NCI-H774 (cell line): ENCODE measurements around the gene CAPN12.

Source experiments
- DNase-seq: peaks from one replicate; lab custom pipeline; 2025; lab: John Stamatoyannopoulos, UW

Gene CAPN12

DNA sequence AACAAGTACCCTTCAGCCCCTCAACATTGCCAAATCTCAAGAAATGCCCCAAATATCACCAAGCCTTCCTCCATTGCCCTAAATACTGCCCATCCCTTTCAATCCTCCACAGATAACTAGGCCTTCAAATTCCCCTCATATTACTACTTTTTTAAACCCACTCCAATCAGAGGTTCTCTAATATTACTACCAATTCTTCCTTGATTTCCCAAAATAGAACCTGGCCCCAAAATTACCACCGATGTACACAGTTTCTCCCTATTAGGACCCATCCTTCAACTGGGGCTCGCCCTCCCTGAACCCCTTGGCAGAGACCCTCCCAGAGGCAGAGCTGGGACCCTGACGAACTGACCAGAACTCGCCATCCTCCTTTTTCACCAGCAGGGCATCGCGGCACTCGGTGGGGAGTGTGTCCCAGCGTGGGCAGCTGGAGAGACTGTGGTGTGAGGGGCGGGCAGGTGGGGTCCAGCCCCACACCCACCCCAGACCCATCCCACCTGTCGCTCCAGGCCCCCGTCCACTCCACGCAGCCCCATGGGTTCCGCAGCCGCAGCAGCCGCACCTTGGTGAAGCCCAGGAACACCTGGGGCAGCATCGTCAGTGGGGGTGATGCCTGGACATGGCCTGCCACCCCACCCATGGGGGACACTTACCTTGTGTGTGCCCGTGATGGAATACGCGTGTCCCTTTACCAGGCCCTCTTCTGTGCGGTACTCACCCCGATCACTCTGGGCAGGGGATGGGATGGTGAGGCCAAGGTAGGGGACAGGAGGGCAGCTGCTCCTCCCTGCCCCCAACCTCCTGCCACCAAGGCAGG, 6.1 kb downstream of the CAPN12 start:
- no peak for DNase-seq

DNA sequence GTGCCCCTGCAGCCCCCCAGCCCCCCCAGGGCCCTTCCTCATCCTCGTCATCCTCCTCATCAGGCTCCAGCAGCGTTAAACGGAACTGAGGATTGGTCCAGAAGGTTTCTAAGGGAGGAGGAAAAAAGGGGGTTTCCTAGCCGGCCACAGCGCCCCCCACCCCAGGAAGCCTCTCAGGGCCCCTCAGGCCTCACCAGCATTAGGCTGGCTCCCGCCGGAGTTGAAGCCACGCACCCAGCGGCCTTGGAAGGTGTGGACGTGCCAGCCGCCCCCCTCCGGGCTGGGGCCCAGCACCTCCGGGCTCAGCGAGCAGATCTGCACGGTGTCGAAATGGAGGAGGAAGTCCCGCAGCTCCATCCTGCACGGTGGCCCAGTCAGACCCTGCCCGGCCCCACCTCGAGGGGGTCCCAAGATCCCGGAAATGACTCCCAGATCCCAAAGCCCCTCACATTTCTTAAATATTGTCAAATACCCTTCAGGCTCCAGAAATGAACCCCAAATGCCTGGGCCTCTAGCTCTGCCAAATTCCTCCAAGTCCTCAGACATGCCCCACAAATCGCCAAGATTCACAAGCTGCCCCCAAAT, 6.9 kb downstream of the CAPN12 start:
- no peak for DNase-seq

DNA sequence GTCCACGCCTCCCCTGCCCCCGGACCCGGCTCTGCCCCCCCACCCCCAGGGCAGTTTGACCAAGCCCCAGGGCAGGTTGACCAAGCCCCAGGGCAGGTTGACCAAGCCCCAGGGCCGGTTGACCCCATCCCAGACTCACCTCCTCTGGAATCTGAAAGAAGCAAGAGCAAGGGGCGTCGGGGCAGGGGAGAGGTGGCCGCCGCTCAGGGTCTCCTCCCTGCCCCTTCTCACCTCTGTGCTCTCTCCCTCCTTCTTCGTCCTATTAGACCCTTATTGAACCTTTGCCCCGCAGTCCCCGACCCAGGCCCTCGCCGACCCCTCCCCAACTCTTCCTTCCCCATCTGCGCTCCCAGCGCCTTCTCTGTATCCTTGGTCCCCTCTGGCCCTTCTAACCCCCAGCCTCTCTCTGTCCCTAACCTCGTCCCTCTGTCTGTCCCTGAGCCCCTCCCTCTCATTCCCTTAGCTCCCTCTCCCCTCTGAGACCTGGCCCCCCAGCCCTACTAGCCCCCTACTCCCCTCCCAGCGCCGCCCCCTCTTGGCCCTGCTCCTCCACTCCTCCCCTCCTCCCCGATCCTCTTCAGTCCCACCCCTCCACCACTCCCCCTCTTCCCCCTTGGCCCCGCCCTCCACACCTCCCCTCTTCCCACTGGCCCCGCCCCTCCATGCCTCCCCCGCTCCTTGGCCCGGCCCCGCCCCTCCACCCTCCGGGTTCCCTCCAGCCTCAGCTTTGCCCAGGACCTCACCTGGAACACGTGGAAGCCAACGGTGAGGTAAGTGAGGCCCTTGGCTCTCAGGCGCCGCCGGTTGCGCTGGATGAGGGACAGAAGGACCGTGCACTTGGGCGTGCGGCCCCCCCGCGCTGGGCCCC, 7.6 kb downstream of the CAPN12 start:
- DNase-seq = peak; percentile 46

DNA sequence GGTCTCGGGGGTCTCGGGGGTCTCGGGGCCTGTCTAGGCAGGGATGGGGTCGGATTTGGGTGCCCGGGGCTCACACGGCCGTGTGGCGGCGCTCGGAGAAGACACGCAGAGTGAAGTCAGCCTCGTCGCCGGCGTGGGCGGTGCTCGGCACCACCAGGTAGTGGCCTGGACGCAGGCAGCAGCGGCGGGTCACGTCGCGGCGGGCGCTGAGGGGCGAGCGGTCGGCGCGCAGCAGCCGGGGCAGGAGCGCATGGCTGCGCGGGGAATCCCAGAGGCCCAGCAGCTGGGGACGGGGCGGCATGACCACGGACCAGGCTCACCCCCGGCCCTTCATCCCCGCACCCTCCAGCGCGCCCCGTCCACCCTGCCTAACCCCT, 8.2 kb downstream of the CAPN12 start:
- peak; percentile 34 for DNase-seq

DNA sequence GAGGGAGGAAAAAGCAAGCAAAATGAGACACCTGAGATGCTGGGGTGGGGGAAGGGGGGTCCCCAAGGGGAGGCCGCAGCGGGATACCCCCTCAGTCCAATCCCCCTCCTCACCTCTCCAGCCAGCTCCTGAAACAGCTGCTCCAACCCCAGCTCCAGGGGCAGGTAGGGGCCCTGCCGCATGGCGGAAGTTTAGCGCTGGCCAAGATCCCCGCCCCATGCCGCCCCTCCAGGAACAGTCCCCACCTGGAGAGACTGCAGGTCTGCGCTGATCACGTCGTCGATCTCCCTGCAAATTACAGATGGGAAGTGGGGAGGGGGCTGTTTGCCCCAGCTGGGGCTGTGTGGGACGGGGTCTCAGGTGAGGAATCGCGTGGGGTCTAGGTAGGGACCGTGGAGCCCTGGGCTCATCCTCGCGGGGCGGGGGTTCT, 9.0 kb downstream of the CAPN12 start:
- DNase-seq = peak; percentile 16

DNA sequence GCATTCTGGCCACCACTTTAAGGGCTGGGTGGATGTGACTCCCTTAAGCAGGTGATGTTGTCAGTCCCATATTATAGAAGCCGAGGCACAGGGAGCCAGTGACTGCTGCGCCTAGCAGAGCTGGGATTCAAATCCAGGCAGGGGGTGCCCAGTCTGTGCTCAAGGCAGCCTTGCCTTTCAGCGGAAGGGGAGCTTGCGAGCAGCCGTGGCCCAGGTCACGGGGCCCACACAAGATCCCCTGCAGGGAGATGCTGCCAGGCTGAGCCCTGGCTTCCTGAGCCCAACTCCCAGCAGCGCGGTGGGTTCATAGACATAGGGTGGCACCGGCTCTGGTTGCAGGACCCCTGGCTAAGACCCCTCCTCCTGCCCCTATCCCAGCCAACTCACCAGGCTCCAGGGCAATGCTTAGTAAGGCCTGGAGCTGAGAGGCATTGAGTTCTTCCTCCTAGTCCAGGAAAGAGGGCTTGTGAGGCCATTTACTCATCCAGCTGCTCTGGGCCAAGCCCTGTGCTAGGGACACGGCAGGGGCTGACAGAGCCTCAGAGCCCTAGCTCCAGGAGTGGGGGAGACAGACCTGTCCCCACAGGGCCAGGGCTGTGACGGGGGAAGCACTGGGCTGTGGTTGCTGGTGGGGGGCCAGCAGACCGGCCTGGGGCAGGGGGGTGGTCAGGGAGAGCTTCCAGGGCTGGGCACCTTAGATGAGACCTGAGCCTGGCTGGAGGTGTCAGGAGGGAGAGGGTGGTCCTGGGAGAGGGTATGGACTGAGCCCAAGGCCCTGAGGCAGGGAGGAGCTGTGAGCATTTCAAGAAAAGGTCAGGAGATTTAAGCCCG, 9.6 kb downstream of the CAPN12 start:
- no peak for DNase-seq

DNA sequence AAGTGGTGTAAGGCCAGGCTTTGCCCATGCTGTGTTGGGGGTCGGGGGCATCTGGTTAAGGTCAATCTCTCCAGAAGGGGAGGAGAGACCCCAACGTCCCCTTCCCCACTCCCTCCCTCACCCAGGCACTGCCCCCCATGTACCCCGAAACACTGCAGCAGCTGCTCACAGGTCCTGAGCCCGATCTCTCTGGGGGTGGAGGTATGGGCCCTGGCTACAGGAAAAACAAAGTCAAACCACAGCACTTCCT, 10.2 kb downstream of the CAPN12 start:
- DNase-seq = no peak

DNA sequence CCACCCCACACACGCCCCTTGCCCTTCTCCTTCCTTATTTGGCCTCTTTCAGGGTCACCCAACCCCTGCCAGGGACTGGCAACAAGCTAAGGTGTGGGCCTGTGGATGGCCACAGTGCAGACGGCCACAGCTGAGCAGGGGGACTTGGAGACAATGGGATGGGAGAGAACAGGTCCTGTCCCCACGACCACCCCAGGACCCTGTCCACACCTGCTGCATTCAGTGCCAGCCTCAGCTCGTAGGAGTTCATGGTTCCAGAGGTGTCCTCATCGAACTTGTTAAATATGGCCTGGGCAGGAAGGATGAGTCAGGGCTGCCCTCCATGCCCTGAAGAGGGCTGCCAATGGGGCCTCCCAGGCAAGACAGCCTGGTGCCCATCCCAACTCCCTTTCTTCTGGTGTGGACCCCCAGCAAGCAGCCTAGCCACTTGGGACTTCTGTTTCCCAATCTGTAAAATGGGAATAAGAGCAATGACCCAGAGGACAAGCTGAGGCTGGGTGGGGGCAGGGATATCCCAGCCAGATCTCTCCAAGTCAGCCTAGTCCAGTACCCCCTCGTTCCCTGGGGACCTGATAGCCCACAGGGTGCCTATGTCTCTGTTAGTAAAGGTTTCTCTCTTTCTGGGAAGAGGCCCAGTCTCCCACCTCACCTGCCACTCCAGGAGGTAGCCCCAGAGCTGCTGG, 10.6 kb downstream of the CAPN12 start:
- no peak for DNase-seq

DNA sequence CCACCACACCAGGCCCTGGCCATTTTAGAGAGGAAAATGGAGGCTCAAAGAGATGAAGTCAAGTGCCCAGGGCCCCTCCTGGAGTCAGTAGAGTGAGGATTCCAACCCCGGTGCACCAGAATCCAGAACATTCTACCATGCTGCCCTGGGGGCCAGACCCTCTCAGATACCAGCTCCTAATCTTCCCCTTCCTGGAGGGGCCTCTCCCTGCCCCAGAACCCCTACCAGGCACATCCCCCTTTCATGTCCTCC, 11.1 kb downstream of the CAPN12 start:
- DNase-seq = no peak

DNA sequence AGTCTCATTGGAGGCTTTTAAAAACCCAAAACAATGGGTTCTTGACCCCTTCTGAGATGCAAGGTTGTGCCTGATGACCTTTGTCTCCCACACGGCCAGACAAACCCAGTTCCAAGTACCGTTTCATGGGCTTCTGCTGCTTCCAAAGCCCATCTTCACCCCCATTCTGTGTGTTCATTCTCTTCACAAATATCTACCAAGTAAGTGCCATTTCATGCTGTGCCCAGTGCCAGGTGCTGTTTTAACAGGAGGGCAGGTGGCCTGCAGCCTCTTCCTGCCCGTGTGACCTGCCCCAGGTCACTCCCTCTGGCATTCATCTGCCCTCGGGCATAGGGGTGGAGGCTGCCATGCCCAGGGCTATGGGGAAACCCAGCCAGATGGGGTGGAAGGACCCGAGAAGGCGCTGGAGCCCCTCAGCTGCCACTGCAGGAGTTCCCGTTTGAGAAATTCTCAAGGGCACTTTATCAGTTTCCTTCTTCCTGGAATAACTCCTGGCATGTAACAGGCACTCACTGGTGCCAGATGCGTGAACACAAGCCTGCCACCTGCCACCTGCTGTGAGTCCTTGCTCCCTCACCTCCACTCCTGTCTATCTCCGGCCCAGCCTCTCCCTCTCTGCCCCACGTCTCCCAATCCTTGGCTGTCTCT, 12.5 kb downstream of the CAPN12 start:
- DNase-seq = peak; percentile 55

DNA sequence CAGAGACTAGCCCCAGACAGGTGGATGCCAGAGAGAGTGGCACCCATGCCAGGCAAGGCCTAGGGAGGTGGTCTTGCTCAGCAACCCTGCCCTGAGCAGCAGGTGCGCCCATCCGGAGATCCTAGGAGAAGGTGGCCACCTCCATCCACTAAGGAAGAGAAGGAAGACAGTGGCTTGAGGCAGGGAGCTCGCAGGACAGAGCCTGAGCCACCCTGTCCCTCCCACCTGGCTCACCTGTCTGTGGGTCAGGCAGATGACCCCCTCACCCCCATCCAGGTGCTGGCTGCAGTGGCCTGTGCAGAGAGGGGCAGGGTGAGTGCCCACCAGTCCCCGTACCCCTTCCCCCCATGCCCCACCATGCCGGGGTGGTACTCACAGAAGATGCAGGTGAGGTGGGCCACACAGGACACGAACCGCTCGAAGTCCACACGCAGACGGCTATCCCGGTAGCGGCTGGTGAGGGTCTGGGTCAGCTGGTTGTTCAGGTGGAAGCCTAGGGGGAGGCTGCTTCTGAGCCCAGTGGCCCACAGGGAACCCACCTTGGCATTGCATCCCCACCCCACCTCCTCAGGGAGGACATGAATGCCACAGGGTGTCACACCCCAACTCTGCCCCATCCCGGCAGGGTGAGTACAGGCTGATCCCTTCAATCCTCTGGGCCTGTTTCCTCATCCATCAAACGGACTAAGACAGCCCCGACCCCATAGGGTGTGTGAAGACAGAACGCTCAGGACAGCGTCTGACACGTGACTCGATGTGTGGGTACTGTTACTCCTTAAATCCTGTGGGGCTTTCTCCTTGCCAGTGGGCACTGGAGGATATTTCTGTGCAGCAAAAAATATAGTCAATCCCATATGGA, 13.3 kb downstream of the CAPN12 start:
- no peak for DNase-seq

DNA sequence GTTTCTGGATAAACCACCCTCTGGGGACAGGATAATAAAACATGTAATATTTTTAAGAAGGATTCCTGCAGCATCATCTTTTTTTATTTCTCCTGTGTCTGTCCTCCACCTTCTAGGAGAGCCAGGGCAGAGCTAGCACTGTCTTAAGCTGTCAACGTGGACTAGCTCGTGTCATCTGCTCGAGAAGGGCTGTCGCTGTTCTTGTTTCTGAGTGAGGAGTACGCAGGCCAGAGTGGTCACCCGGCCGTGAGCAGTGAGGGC, 13.9 kb downstream of the CAPN12 start:
- DNase-seq = no peak

DNA sequence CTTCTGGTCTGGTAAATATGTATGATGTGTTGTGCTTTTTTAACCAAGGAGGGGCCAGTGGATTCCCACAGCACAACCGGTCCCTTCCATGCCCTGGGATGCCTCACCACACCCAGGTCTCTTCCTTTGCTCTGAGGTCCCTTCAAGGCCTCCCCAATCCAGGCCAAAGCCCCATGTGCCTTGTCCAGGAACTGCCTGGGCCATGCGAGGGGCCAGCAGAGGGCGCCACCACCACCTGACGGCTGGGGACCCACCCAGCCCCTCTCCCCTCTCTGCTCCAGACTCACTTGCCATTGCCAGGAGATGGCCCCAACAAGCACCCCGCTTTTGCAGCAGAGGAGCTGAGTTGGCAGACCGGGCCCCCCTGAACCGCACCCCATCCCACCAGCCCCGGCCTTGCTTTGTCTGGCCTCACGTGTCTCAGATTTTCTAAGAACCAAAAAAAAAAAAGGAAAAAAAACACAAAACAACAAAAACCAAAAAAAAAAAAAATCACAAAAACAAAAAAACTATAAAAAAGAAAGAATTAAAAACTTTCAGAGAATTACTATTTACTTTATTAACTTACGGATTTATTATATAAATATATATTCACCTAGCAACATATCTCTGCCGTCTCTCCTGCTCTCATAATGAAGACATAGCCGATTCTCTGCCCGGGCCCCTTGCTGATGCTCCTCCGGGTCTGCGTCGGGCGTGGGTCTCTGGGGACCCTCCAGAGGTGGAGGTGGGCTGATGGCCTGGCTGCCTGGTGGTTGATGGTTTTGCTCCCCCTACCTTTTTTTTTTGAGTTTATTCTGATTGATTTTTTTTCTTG, 14.4 kb downstream of the CAPN12 start:
- DNase-seq = peak; percentile 31

DNA sequence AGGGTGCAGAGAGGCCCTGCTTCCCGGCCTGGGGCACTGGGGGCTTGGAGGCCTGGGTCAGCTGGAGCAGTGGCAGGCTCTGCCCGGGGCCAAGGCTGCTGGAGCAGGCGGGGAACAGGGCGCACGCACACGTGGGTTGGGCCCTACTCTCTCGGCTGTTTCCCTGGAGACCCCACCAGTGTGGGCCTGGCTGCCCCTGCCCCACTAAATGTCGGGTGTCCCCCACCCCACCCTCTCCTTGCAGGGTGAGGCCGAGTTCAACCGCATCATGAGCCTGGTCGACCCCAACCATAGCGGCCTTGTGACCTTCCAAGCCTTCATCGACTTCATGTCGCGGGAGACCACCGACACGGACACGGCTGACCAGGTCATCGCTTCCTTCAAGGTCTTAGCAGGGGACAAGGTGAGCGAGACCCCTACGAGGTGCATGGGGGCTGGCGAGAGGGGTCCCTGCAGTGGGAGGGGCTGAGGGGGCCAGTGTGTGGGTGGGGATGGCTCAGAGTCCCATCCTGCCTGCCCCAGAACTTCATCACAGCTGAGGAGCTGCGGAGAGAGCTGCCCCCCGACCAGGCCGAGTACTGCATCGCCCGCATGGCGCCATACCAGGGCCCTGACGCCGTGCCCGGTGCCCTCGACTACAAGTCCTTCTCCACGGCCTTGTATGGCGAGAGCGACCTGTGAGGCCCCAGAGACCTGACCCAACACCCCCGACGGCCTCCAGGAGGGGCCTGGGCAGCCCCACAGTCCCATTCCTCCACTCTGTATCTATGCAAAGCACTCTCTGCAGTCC, 15.3 kb downstream of the CAPN12 start:
- no peak for DNase-seq

DNA sequence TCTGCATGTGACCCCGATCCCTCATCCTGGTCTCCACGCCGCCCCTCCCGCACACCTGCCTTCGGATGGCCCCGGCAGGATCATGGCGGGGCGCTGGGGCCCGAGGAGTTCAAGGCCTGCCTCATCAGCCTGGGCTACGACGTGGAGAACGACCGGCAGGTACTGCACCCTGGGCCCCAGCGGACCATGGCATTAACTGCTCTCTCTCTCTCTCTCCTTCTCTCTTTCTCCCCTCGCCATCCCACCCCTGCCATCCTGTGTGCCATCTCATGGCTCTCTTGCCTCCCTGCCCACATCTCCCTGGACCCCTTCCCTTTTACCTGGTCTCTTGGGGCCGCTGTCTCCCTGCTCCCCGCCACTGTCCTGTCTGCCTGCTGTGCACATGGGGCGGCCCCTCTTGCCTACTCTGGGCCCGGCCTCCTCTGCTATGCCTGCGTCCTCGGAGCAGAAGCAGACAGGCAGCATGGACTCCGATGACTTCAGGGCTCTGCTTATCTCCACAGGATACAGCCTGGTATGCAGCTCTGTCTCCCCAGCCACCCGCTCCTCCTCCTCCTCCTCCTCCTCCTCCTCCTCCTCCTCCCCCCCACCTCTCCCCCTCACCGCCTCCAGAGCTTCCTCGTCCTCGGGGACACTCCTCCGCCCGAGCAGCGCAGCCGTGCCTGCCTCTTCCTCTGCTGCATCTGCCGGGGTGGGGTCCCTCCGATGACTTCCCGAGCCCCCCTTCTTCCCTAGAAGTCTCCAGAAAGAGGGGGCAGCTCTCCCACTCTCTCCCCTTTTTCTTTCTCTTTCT, 16.2 kb downstream of the CAPN12 start:
- DNase-seq = no peak

DNA sequence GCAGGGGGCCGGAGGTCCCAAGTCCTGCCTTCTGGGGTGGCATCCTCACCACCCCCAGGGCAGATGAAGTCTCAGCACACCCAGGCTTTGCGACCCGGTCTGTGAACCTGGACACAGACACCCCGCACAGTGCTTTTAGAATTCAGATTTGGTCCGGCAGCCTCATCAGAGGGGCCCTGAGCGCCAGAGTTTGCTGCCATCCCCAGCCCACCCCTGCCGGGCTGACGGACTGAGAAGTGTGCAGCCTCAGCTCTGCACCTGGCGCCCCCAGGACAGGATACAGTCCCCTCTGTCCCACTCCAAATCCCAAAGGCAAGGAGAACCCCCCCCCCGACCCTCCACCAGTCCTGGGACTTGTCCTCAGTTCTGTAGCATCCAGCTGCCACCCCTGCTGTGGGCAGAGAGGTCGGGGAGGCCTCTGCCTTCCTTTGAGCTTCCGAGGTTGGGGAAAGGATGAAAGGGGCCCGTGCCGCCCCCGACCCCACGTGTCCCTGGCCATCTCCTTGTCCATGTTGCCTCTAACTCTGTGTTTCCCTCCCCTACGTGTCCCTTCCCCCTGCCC, 16.9 kb downstream of the CAPN12 start:
- no peak for DNase-seq

DNA sequence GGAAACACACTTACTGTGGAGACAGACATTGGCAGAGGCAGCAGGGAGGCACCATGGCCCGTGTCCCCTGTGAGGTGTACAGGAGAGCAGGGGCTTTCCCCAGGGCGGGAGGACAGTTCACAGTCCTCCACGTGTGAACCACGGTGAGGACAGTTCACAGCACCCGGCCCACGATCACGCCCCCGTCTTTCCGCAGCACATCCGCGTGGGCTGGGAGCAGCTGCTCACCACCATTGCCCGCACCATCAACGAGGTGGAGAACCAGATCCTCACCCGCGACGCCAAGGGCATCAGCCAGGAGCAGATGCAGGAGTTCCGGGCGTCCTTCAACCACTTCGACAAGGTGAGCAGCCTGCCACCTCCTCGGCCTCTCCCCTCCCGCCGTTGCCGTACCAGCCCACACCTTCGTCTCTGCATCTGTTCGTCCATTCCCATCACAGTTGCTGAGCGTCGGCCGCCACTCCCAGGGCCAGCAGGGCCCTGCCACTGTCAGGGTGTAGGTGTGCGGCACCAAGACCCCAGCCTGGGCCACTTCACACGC, 17.4 kb downstream of the CAPN12 start:
- DNase-seq = no peak

DNA sequence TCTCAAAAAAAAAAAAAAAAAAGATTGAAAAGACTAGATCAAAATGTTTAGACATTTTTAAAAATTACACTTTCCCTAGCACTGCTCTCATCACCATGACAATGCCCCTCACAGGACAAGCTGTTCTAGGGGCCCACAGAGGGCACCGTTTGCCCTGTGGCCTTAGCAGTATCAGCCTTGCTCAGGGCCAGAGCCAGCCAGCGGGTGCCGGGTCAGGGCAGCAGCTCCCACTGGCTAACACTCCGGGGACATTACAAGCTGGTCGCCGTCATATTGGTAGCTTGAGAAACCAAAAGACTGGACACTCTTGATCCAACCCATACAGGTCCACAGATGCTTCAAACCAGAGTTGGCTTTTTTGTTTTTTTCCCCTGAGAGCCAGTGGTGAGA, 18.0 kb downstream of the CAPN12 start:
- DNase-seq = no peak
